Keratinocyte (primary cell): Measurements from ENCODE around the gene SOX15. TPM values are rescaled to one million over a fixed set of nuclear protein-coding genes. Genes with fewer than 3 reads are reported as not detected.

ENCODE experiments used
- DNase-seq: peaks from one replicate; pipeline ENCODE4 v3.0.0-alpha.2; 2011; ENCODE audit warnings: low read depth, missing footprints, low spot score
- FAIRE-seq: peaks from 2 replicates; lab custom pipeline; 2011; peaks lifted over from hg19 to GRCh38; lab: Jason Lieb, UNC
- H2AFZ ChIP-seq: 2 replicates; pipeline ENCODE4 v1.6.0; 2012; ENCODE audit warnings: low read length, control low read depth, inconsistent platforms; ENCODE audit not compliant: control insufficient read depth
- H3K27ac ChIP-seq: 2 replicates; pipeline ENCODE4 v1.5.1; 2011; ENCODE audit warnings: low read length; ENCODE audit not compliant: control insufficient read depth, insufficient read depth
- H3K27me3 ChIP-seq: 3 replicates; pipeline ENCODE4 v1.6.0; 2011; ENCODE audit warnings: low read length; ENCODE audit not compliant: control insufficient read depth, insufficient read depth; ENCODE audit errors: extremely low read depth
- H3K36me3 ChIP-seq, 2 experiments: 2 replicates in 1 of 2; 3 replicates in 1 of 2; pipeline ENCODE4 v1.5.1; 2011; ENCODE audit warnings: low read length in 2 of 2, mild to moderate bottlenecking in 1 of 2; ENCODE audit not compliant: control insufficient read depth in 2 of 2, insufficient read depth in 2 of 2; ENCODE audit errors: extremely low read depth in 1 of 2
- H3K4me1 ChIP-seq: 3 replicates; pipeline ENCODE4 v1.5.1; 2011; ENCODE audit warnings: low read length; ENCODE audit not compliant: control insufficient read depth, insufficient read depth; ENCODE audit errors: extremely low read depth
- H3K4me2 ChIP-seq: 3 replicates; pipeline ENCODE4 v1.6.0; 2011; ENCODE audit warnings: low read depth, low read length; ENCODE audit not compliant: control insufficient read depth, insufficient read depth; ENCODE audit errors: extremely low read depth
- H3K4me3 ChIP-seq, 3 experiments: fragments of 200-600 bp in 1 of 3; sonication (generic) in 1 of 3; 2 replicates in 2 of 3; 3 replicates in 1 of 3; pipeline ENCODE4 v1.5.1; 2011 to 2016; ENCODE audit warnings: low read length in 3 of 3, mild to moderate bottlenecking in 3 of 3, control low read depth in 2 of 3, inconsistent platforms in 1 of 3, low read depth in 1 of 3, mixed read lengths in 1 of 3, mixed run types in 1 of 3, moderate library complexity in 1 of 3; ENCODE audit not compliant: control insufficient read depth in 2 of 3, insufficient read depth in 2 of 3; ENCODE audit errors: extremely low read depth in 1 of 3
- H3K79me2 ChIP-seq: 2 replicates; pipeline ENCODE4 v1.6.0; 2012; ENCODE audit warnings: low read length; ENCODE audit not compliant: control insufficient read depth, insufficient read depth
- H3K9ac ChIP-seq: 3 replicates; pipeline ENCODE4 v1.6.0; 2011; ENCODE audit warnings: low read length; ENCODE audit not compliant: control insufficient read depth, insufficient read depth; ENCODE audit errors: extremely low read depth
- H3K9me1 ChIP-seq: 3 replicates; pipeline ENCODE4 v1.6.0; 2011; ENCODE audit warnings: low read length; ENCODE audit not compliant: control insufficient read depth, insufficient read depth; ENCODE audit errors: extremely low read depth
- H3K9me3 ChIP-seq: 2 replicates; pipeline ENCODE4 v1.5.1; 2012; ENCODE audit warnings: low read depth, low read length; ENCODE audit not compliant: control insufficient read depth
- H4K20me1 ChIP-seq: 3 replicates; pipeline ENCODE4 v1.6.0; 2011; ENCODE audit warnings: low read length; ENCODE audit not compliant: control insufficient read depth, insufficient read depth; ENCODE audit errors: extremely low read depth
- CTCF ChIP-seq, 3 experiments: IDR thresholded peaks in 1 of 3; conservative IDR thresholded peaks in 1 of 3; optimal IDR thresholded peaks in 1 of 3; 2 replicates in 2 of 3; 3 replicates in 1 of 3; pipeline versions ENCODE3 to v1.5.1; 2011; ENCODE audit warnings: low read length in 3 of 3, mild to moderate bottlenecking in 3 of 3, moderate library complexity in 2 of 3, control low read depth in 1 of 3, inconsistent platforms in 1 of 3; ENCODE audit not compliant: insufficient read depth in 2 of 3; ENCODE audit errors: extremely low read depth in 1 of 3
- EZH2 ChIP-seq: IDR thresholded peaks from one replicate; pipeline ENCODE4 v1.6.1; 2012; ENCODE audit warnings: inconsistent platforms, mild to moderate bottlenecking, low read length, moderate library complexity
- dilution Hi-C: fragments of 300-500 bp; cut with MboI; formaldehyde crosslinking; loops from one replicate; pipeline ENCODE4 v1.7.0; 2020; ENCODE audit warnings: low sequenced_read_pairs; ENCODE audit not compliant: extremely low pct_ligation_motif_present
- polyA plus RNA-seq, 5 experiments: library from polyadenylated mRNA; depleted of rRNA in 3 of 5; stranded (reverse) in 3 of 5; stranded (forward) in 1 of 5; unstranded in 1 of 5; fragments of >200 nt; gene quantifications; 1 replicate in 1 of 5; 2 replicates in 3 of 5; 3 replicates in 1 of 5; pipeline versions ENCODE4 v1.2.1 to v1.2.3, GENCODE V29; 2011 to 2012; ENCODE audit warnings: missing spikeins in 2 of 5, low read depth in 1 of 5, low replicate concordance in 1 of 5
- small RNA-seq, 3 experiments: library from RNA; depleted of rRNA; stranded (forward); fragments of <200 nt; gene quantifications; one replicate each; pipeline ENCODE3, GENCODE V24; 2012; ENCODE audit warnings: low read depth in 3 of 3, low replicate concordance in 1 of 3; ENCODE audit not compliant: insufficient read length in 3 of 3

Gene SOX15
- polyA plus RNA-seq, 1 donor (not counting 4 experiments of a cell fraction or from before 2014, with no cell fraction given): 86.2 TPM

GRCh38 chr17:7541074-7541621, 48.7 kb downstream of the SOX15 start:
- TF ChIP-seq EZH2: no peak
- no peak for TF ChIP-seq CTCF (optimal IDR thresholded peaks at IDR 0.05 in 1 of 3, IDR thresholded peaks at IDR 0.05 in 1 of 3, conservative IDR thresholded peaks at IDR 0.05 in 1 of 3; ENCODE audit: extremely low read depth in 1 of 3, insufficient read depth in 2 of 3, low read length in 3 of 3)
- dilution Hi-C loops: no loop called here

GRCh38 chr17:7538891-7539545, 50.9 kb downstream of the SOX15 start:
- Histone ChIP-seq H3K27ac (no peak overlapping the region), H3K9me1 (no peaks in the 10 kb centered on the region), H3K27me3 (no peaks in the 10 kb centered on the region), H3K4me2 (no peak overlapping the region), H3K36me3 (no peaks in the 10 kb centered on the region), H3K9me3 (peaks cover 13% of the 10 kb centered on the region), H2AFZ (no peak overlapping the region), H4K20me1 (no peaks in the 10 kb centered on the region), H3K4me3 (no peak overlapping the region), H3K9ac (no peak overlapping the region), H3K4me1 (no peaks in the 10 kb centered on the region), H3K79me2 (no peaks in the 10 kb centered on the region)
- no peak for TF ChIP-seq CTCF (optimal IDR thresholded peaks at IDR 0.05 in 1 of 3, IDR thresholded peaks at IDR 0.05 in 1 of 3, conservative IDR thresholded peaks at IDR 0.05 in 1 of 3; ENCODE audit: extremely low read depth in 1 of 3, insufficient read depth in 2 of 3, low read length in 3 of 3)
- no peak for TF ChIP-seq EZH2
- FAIRE-seq (no peak), DNase-seq (no peak)
- dilution Hi-C loops: no loop called here

More at GRCh38 chr17:7541074-7541621, 48.7 kb downstream of the SOX15 start:
- H3K9ac ChIP-seq: no peak overlapping the region
- no peaks in the 10 kb centered on the region for H3K4me1 ChIP-seq
- H3K27me3 ChIP-seq: no peaks in the 10 kb centered on the region
- no peak for FAIRE-seq
- H3K9me1 ChIP-seq: no peaks in the 10 kb centered on the region
- no peak overlapping the region for H2AFZ ChIP-seq
- peaks cover 13% of the 10 kb centered on the region for H3K9me3 ChIP-seq
- DNase-seq: no peak
- no peak overlapping the region for H3K27ac ChIP-seq
- no peak overlapping the region for H3K4me2 ChIP-seq
- no peaks in the 10 kb centered on the region for H4K20me1 ChIP-seq
- H3K4me3 ChIP-seq: no peak overlapping the region
- H3K36me3 ChIP-seq: no peaks in the 10 kb centered on the region
- H3K79me2 ChIP-seq: no peaks in the 10 kb centered on the region

Small RNA genes within 50 kb of the gene (small RNA-seq; reads per million reads assigned to genes)
- gene CD68: 0 reads per million in 3 experiments
- 0 reads per million in 3 experiments for gene SNORA48
- gene SNORD10: 0 reads per million in 3 experiments

Other genes starting within 250 kb of the SOX15 start
- gene KCTD11, start 237.9 kb downstream of the SOX15 start, polyA plus RNA-seq: 17.5 to 33.7 TPM (median 18.5 TPM) in 3 replicates
- gene TMEM95, start 234.9 kb downstream of the SOX15 start, polyA plus RNA-seq: not detected in 3 replicates
- 10.6 to 15.8 TPM (median 12.1 TPM) in 3 replicates for gene TNK1, start 209.0 kb downstream of the SOX15 start, polyA plus RNA-seq
- 30.5 to 82.8 TPM (median 36.9 TPM) in 3 replicates for gene PLSCR3, start 195.6 kb downstream of the SOX15 start, polyA plus RNA-seq
- gene TMEM256, start 186.0 kb downstream of the SOX15 start, polyA plus RNA-seq: 68.1 to 131 TPM (median 90.1 TPM) in 3 replicates
- 2.5 to 4.9 TPM (median 4.8 TPM) in 3 replicates for gene NLGN2, start 182.2 kb downstream of the SOX15 start, polyA plus RNA-seq
- gene SPEM1, start 169.8 kb downstream of the SOX15 start, polyA plus RNA-seq: not detected in 3 replicates
- gene SPEM2, start 164.5 kb downstream of the SOX15 start, polyA plus RNA-seq: not detected in 3 replicates
- gene SPEM3, start 161.2 kb downstream of the SOX15 start, polyA plus RNA-seq: not detected in 3 replicates
- 6.8 to 10.0 TPM (median 9.1 TPM) in 3 replicates for gene TMEM102, start 154.7 kb downstream of the SOX15 start, polyA plus RNA-seq
- 27.4 to 46.9 TPM (median 30.4 TPM) in 3 replicates for gene FGF11, start 150.6 kb downstream of the SOX15 start, polyA plus RNA-seq
- 13.1 to 51.3 TPM (median 22.0 TPM) in 3 replicates for gene CHRNB1, start 145.0 kb downstream of the SOX15 start, polyA plus RNA-seq
- gene ZBTB4, start 110.5 kb downstream of the SOX15 start, polyA plus RNA-seq: 20.9 to 23.9 TPM (median 21.8 TPM) in 3 replicates
- not detected in 3 replicates for gene SLC35G6, start 108.6 kb downstream of the SOX15 start, polyA plus RNA-seq
- gene POLR2A, start 105.7 kb downstream of the SOX15 start, polyA plus RNA-seq: 8.3 to 24.3 TPM (median 17.5 TPM) in 3 replicates
- 0.39 to 1.5 TPM (median 1.0 TPM) in 3 replicates for gene TNFSF12, start 41.0 kb downstream of the SOX15 start, polyA plus RNA-seq
- 2.4 to 5.7 TPM (median 3.9 TPM) in 3 replicates for gene TNFSF13, start 31.3 kb downstream of the SOX15 start, polyA plus RNA-seq
- gene SENP3, start 28.2 kb downstream of the SOX15 start, polyA plus RNA-seq: 98.9 to 110 TPM (median 99.1 TPM) in 3 replicates
- 12.2 to 26.6 TPM (median 14.0 TPM) in 3 replicates for gene CD68, start 10.5 kb downstream of the SOX15 start, polyA plus RNA-seq
- 57.8 to 71.5 TPM (median 63.0 TPM) in 3 replicates for gene MPDU1, start 6.2 kb downstream of the SOX15 start, polyA plus RNA-seq
- 30.6 to 44.3 TPM (median 32.2 TPM) in 3 replicates for gene FXR2, start 24.8 kb upstream of the SOX15 start, polyA plus RNA-seq
- gene SAT2, start 37.7 kb upstream of the SOX15 start, polyA plus RNA-seq: 23.5 to 26.9 TPM (median 25.8 TPM) in 3 replicates
- gene SHBG, start 40.0 kb upstream of the SOX15 start, polyA plus RNA-seq: 0.14 to 0.44 TPM (median 0.23 TPM) in 3 replicates
- gene ATP1B2, start 60.8 kb upstream of the SOX15 start, polyA plus RNA-seq: not detected in 3 replicates
- 14.3 to 60.6 TPM (median 22.0 TPM) in 3 replicates for gene TP53, start 97.4 kb upstream of the SOX15 start, polyA plus RNA-seq
- gene WRAP53, start 98.4 kb upstream of the SOX15 start, polyA plus RNA-seq: 7.7 to 10.6 TPM (median 8.2 TPM) in 3 replicates
- gene EFNB3, start 115.1 kb upstream of the SOX15 start, polyA plus RNA-seq: 3.1 to 4.1 TPM (median 3.1 TPM) in 3 replicates
- 0.13 to 0.36 TPM (median 0.13 TPM) in 3 replicates for gene DNAH2, start 127.7 kb upstream of the SOX15 start, polyA plus RNA-seq
- 1.0 to 1.6 TPM (median 1.4 TPM) in 3 replicates for gene KDM6B, start 244.1 kb upstream of the SOX15 start, polyA plus RNA-seq